Esophagus muscularis mucosa (tissue), 3 donors: ENCODE results near the gene GPR137B.

ENCODE experiments used
- CTCF ChIP-seq, 3 experiments: fragments of 200-600 bp in 2 of 3; fragments of 450-650 bp in 1 of 3; sonication (generic) in 2 of 3; IDR thresholded peaks; one replicate each; pipeline ENCODE4 v1.5.1; 2017 to 2019; ENCODE audit warnings: antibody characterized with exemption in 3 of 3, mild to moderate bottlenecking in 2 of 3, moderate library complexity in 1 of 3
- POLR2A ChIP-seq: fragments of 450-650 bp; IDR thresholded peaks from one replicate; pipeline ENCODE4 v1.6.1; 2017; ENCODE audit warnings: antibody characterized with exemption, moderate library complexity, mild to moderate bottlenecking, low read depth
- POLR2AphosphoS5 ChIP-seq, 2 donors: sonication (generic); formaldehyde crosslinking; IDR thresholded peaks; one replicate each; pipeline ENCODE4 v1.6.1; 2017; ENCODE audit warnings: antibody characterized with exemption in 2 of 2

DNA sequence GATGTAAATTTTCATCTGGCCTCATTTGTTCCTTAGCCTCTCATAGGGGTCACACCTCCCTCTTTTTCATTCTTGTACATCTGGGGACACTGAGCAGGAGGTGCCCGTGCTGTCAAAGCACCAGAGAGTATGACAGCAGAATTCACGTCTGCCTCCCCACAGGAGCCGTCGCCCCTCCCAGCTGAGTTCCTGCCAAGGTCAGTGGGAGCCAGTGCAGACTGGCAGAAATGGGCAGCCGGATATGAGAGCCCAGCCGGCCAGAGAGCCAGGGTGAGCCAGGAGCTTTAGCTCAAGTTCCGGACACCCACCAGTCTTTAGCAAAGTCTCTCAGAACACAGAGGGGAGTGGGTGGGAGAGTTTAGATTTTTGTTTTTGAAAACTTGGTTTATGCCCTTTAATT lies 21.9 kb downstream of the GPR137B start:
- no peak for TF ChIP-seq POLR2A
- no peak for TF ChIP-seq CTCF (IDR thresholded peaks at IDR 0.05)
- TF ChIP-seq POLR2AphosphoS5 (IDR thresholded peaks at IDR 0.05), result no peak
